GM19025 (cell line): Measurements from ENCODE around the gene LPXN.
A peak's percentile ranks its signal among the peaks of the same experiment; 100 is the strongest.

Experiments used
- ATAC-seq: cut with Tn5 transposase; IDR thresholded peaks from one replicate; pipeline ENCODE4 v1.9.1; 2021; ENCODE audit warnings: mild to moderate bottlenecking, low read depth, moderate library complexity; ENCODE audit not compliant: unreplicated experiment

LPXN gene

GRCh38 chr11:58525037-58525614 is 50.5 kb downstream of the LPXN start:
- ATAC-seq: peak; percentile 67

DNA sequence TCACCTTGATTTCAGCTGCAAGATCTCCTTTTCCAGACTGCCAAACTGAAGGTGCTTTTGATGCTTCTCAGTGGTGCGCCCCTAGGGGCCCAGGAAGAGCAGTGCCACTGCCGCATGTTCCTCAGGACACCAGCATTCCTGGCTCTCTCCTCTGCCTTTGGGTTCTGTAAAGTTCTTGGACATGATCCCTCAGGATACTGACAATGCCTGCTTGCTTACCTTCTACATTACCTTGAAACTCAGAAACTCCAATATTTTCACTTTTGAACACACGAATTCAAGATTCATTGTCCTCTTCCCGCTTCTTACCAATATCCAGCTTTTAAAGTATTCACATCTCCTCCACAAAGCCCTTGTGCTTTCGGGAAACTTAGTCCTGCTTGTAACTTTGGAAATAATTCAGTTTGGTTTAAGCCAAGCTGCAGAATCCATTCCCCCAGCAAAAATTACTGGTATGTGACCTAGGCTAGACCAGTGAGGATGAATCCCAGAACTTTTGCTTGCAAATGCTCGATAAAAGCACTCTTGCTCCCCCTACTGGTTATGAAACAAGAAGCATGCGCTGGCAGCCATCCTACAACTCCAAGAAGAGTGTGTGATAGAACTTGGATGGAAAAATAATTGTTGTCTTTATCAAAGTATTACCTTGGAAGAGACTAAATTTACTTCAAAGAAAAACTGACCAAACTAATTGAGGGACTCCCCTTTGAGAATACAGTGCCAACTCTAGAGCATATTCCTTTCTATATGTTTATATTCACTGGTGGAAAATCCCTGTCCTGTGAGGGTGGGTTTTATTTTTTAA is 51.2 kb downstream of the LPXN start:
- ATAC-seq: peak; percentile 30

- no peak for ATAC-seq
These were observed 61.8 kb downstream of the LPXN start for GRCh38 chr11:58513747-58514367.

DNA sequence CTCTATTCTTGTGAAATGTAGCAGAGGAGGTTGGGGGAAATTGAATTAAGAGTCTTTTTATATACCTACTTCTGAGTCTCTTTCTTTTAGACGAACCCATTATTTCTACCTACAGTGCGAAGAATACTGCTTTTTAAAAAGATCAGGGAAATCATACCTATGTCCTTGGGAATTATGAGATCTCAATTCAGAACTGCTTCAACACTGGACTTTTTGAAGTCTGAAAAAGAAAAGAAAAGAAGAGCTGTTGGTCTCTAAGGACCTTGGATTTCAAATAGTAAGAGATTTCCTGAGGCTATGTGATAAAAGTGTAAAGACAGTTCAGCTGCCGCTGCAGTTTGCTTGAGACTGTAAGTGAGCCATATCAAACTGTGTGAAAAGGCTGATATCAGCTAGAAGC is 64.0 kb downstream of the LPXN start:
- ATAC-seq: no peak

DNA sequence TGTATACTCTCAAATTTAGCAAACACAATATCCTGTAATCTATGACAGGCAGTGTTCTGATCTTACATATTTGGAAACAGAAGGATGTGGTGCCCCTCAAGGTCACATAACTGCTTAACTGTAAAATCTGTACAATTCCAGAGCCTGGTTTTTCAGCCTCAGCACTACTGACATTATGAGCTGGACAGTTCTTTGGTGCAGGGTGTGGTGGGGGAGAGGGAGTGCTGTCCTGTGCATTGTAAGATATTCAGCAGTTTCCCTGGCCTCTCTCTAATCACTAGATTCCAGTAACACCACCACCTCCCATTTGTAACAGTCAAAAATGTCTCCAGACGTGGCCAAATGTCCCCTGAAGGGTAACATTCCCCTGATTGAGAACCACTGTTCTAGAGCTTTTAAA is 65.9 kb downstream of the LPXN start:
- no peak for ATAC-seq

GRCh38 chr11:58508814-58509213 is 66.8 kb downstream of the LPXN start:
- ATAC-seq: no peak

GRCh38 chr11:58508005-58508404 is 67.7 kb downstream of the LPXN start, which contains the start of gene OR5B21:
Gene OR5B21, minus strand, starts transcription at chr11:58508105. Its CDS starts 0 bp downstream, at chr11:58508105.
- no peak for ATAC-seq

DNA sequence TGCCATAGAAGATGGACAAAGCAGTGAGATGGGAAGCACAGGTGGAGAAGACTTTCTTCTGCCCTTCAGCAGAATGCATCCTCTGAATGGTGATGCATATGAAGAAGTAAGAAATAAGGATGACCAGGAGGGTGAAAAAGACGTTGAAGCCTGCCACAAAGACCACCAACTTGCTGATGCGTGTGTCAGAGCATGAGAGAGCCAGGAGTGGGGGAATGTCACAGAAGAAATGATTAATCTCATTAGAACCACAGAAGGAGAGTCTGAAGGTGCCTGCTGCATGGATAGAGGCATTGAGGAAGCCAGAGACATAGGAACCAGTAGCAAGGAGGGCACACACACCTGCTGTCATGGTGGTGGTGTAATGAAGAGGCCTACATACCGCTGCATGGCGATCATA is 68.3 kb downstream of the LPXN start:
- ATAC-seq: no peak

DNA sequence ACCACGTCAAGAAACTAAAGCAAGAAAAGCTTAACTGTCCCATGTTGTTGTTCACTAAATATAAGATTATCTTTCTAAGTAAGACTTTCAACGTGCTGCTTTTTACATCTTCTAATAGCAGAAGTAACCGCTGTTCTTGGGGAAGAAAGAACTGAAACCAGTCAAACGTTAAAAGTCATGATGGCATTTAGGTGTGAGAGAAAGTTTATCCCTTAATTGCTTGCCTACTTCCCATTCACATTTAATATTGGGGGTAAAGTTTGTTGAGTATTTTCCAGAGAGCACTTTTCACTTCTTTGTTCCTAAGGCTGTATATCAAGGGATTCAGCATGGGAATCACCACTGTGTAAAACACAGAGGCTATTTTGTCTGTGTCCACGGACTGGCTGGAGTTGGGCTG is 68.7 kb downstream of the LPXN start:
- no peak for ATAC-seq

GRCh38 chr11:58505849-58506248 is 69.8 kb downstream of the LPXN start:
- no peak for ATAC-seq

DNA sequence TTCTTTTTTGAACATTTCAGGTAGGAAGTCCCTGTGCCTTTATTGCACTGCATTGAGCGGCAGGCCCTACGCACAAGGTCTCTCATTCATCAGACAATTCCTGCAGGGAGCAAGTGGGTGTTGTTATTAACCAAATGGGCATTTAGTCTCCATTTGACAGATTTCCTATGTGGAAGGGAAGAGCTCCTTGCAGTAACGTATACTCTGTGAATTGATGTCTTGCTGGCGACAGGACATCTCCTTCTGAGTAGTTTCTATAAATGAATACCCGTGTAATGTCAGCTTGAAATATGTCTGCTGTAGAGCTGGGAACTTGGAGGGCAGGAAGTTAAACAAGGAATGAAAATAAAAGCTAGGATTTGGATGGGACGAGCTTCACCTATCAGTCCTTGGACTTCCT is 71.4 kb downstream of the LPXN start:
- ATAC-seq: no peak

DNA sequence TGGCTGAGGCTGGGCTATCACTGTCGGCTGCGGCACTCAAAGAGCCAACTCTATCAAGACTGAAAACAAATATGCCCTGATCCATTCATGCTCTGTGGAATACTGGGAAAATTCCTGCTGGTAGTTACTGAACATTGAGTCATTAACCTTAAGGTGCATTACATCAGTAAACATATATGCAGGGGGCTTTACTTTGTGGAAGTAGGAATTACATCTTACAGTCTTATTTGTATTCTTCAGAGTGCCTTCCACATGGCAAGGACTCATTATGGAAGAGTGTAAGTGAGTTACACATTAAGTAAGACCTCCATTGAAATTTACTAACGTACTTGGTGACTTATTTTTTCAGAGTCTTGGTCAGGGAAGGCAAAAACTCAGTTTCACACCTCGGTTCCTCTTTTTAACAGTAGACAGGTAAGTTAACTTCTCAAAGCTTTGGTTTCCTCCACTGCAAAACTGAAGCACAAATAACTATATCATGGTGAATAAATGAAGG is 72.2 kb downstream of the LPXN start:
- peak; percentile 94 for ATAC-seq

DNA sequence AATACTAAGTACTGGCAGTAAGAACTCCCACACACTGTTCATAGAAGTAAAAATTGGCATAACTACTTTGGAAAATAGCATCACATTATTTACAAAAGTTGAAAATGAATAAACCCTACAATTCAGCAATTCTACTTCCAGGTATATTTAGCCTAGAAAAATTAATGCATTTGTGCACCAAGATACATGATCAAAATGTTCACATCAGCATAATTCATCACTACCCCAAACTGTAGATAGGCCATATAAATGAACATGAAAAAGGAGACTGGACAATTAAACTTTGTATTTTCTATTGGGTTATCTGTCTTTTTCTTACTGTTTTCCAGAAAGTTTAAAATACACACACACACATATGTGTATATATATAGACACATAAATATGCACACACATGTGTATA is 73.7 kb downstream of the LPXN start:
- no peak for ATAC-seq

DNA sequence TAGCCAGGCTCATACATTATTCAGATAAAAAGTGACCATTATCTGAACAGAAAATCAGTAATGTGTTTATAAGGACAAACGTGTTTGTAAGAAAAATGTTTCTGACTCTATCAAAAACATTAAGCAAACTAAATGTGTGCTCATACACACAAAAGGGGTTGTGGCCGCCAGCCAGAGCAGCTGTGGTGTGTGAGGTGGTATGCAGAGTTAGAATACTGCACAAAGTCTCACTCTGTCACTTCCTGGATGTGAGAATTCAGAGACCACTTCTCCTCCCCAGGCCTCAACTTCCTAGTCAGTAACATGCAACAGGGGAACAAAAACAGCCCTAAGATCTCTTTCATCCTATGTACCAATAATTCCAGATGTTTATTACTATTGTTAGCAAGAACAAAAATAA is 77.2 kb downstream of the LPXN start:
- no peak for ATAC-seq

DNA sequence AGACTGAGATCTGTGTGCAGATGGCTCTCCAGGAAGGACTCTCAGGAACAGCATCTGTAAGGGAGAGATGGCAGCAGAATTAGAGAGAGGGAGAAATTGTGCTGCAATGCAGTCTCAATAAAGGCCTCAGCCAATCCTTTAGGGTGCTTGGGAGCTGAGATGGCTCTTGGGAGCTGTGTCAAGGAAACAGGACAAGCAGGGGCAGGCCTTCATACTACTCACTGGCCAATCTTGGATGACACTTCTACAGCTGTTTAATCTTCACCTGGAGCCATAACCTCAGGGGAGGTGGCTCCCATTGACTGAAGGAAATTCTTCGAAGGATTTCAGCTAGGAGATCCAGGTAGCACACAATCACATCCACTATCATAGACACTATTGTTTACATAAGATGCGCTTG is 77.7 kb downstream of the LPXN start:
- ATAC-seq: no peak

DNA sequence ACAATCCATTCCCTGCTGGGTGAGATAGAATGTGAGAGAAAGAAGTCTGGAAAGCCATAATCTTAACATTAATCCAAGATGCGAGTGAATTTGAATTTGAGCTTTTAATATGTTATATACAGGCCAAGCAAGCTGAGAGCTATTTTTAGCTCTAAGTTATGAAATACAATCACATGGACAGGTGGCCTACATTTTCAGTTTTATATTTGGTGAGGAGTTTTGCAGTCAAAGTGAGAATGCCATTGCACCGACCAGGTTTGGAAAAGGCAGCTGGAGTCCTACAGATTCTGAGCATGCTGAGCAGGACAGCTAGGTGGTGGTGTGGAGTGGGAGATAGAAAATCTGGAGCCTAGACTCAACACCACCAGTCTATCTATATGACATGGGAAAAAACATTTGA is 79.8 kb downstream of the LPXN start:
- ATAC-seq: no peak

- ATAC-seq: no peak
These were observed 81.6 kb downstream of the LPXN start for GRCh38 chr11:58494101-58494500.

- no peak for ATAC-seq
These were observed 82.0 kb downstream of the LPXN start for GRCh38 chr11:58493676-58494075.

GRCh38 chr11:58490827-58491226 is 84.8 kb downstream of the LPXN start:
- no peak for ATAC-seq

- ATAC-seq: no peak
These were observed 88.5 kb downstream of the LPXN start for GRCh38 chr11:58487170-58487569.

- ATAC-seq: no peak
These were observed 89.7 kb downstream of the LPXN start for GRCh38 chr11:58485961-58486360.
